WTC11 (cell line): ENCODE measurements around the gene TIMM10. TPM values are rescaled to one million over a fixed set of nuclear protein-coding genes. Genes with fewer than 3 reads are reported as not detected.
A peak's percentile ranks its signal among the peaks of the same experiment; 100 is the strongest.

Source experiments
- ATAC-seq: fragments of 200-7000 bp; cut with Tn5 transposase; 2 replicates; pipeline ENCODE4 v1.10.0; 2021; ENCODE audit warnings: mild to moderate bottlenecking, moderate library complexity
- CTCF ChIA-PET: fragments of 300-600 bp; sonication (Branson Sonifier 250); formaldehyde crosslinking; loops from one replicate; lab custom pipeline; 2021; ENCODE audit warnings: antibody characterized with exemption; lab: Charles Lee
- POLR2A ChIA-PET: fragments of 350-600 bp; sonication (Branson Sonifier 250); formaldehyde crosslinking; loops from one replicate; lab custom pipeline; 2021; ENCODE audit warnings: antibody characterized with exemption; lab: Charles Lee
- DNase-seq: peaks from one replicate; pipeline ENCODE4 v3.0.0; 2021; ENCODE audit warnings: low spot score
- H3K27ac Mint-ChIP-seq: 2 replicates; pipeline ENCODE4 v1.8.0; 2021; ENCODE audit warnings: mixed read lengths
- H3K27me3 Mint-ChIP-seq: 2 replicates; pipeline ENCODE4 v1.8.0; 2021; ENCODE audit warnings: low read depth, mild to moderate bottlenecking, moderate library complexity, mixed read lengths
- H3K36me3 Mint-ChIP-seq: 2 replicates; pipeline ENCODE4 v1.8.0; 2021; ENCODE audit warnings: mixed read lengths
- H3K4me1 Mint-ChIP-seq: 2 replicates; pipeline ENCODE4 v1.8.0; 2022; ENCODE audit warnings: mixed read lengths
- H3K4me3 Mint-ChIP-seq: 2 replicates; pipeline ENCODE4 v1.8.0; 2021; ENCODE audit warnings: mild to moderate bottlenecking, moderate library complexity, mixed read lengths
- H3K9me3 Mint-ChIP-seq: 2 replicates; pipeline ENCODE4 v1.8.0; 2021; ENCODE audit warnings: mixed read lengths
- CREB1 ChIP-seq: sonication (generic); formaldehyde crosslinking; IDR thresholded peaks from 2 replicates; pipeline ENCODE4 v1.8.0; 2023; ENCODE audit warnings: mild to moderate bottlenecking, missing genetic modification reagents
- CREM ChIP-seq: sonication (generic); formaldehyde crosslinking; IDR thresholded peaks from 2 replicates; pipeline ENCODE4 v1.8.1; 2022; ENCODE audit warnings: mild to moderate bottlenecking, missing genetic modification reagents, moderate library complexity
- GRHL2 ChIP-seq: fragments of 250-450 bp; sonication (Bioruptor Pico); IDR thresholded peaks from 2 replicates; pipeline ENCODE4 v1.8.0; 2022; ENCODE audit warnings: mild to moderate bottlenecking, moderate library complexity; ENCODE audit not compliant: insufficient replicate concordance, severe bottlenecking
- KAT7 ChIP-seq: sonication (generic); formaldehyde crosslinking; IDR thresholded peaks from 2 replicates; pipeline ENCODE4 v1.8.1; 2023; ENCODE audit warnings: missing genetic modification reagents, mild to moderate bottlenecking, borderline replicate concordance
- MYBL2 ChIP-seq: sonication (generic); formaldehyde crosslinking; IDR thresholded peaks from 2 replicates; pipeline ENCODE4 v1.8.1; 2023; ENCODE audit warnings: mild to moderate bottlenecking, moderate library complexity, missing genetic modification reagents
- PRRX2 ChIP-seq: fragments of 250-450 bp; sonication (Bioruptor Pico); IDR thresholded peaks from 2 replicates; pipeline ENCODE4 v1.8.0; 2021; ENCODE audit warnings: mild to moderate bottlenecking
- RELA ChIP-seq: sonication (generic); formaldehyde crosslinking; IDR thresholded peaks from 2 replicates; pipeline ENCODE4 v1.8.1; 2022; ENCODE audit warnings: missing genetic modification reagents, mild to moderate bottlenecking, borderline replicate concordance
- SMAD4 ChIP-seq: sonication (generic); formaldehyde crosslinking; IDR thresholded peaks from 2 replicates; pipeline ENCODE4 v1.8.0; 2022; ENCODE audit warnings: mild to moderate bottlenecking, missing genetic modification reagents
- ZNF121 ChIP-seq: sonication (generic); formaldehyde crosslinking; IDR thresholded peaks from 2 replicates; pipeline ENCODE4 v1.8.0; 2023; ENCODE audit warnings: missing genetic modification reagents
- ZNF317 ChIP-seq: sonication (generic); formaldehyde crosslinking; IDR thresholded peaks from 2 replicates; pipeline ENCODE4 v1.8.1; 2023; ENCODE audit warnings: low read depth, mild to moderate bottlenecking, moderate library complexity, missing genetic modification reagents, borderline replicate concordance
- ZNF396 ChIP-seq: fragments of 250-450 bp; sonication (Bioruptor Pico); IDR thresholded peaks from 2 replicates; pipeline ENCODE4 v1.8.0; 2021; ENCODE audit warnings: mild to moderate bottlenecking, moderate library complexity, borderline replicate concordance
- total RNA-seq: library from RNA; stranded (reverse); gene quantifications from 3 replicates; pipeline ENCODE4 v1.2.3, GENCODE V29; 2021
- TF ChIP-seq, protein P1 (sequence below): fragments of 200-600 bp; IDR thresholded peaks from 2 replicates; pipeline ENCODE4 v1.8.0; 2022; ENCODE audit warnings: antibody characterized with exemption
- TF ChIP-seq, protein P2 (sequence below): fragments of 250-450 bp; sonication (Bioruptor Pico); IDR thresholded peaks from 2 replicates; pipeline ENCODE4 v2.1.2; 2022; ENCODE audit warnings: mild to moderate bottlenecking, moderate library complexity
- TF ChIP-seq, protein P3 (sequence below): sonication (generic); formaldehyde crosslinking; IDR thresholded peaks from 2 replicates; pipeline ENCODE4 v1.8.1; 2022; ENCODE audit warnings: low read depth, mild to moderate bottlenecking, moderate library complexity, missing genetic modification reagents, borderline replicate concordance
- TF ChIP-seq, protein P4 (sequence below): sonication (generic); formaldehyde crosslinking; IDR thresholded peaks from 2 replicates; pipeline ENCODE4 v1.8.0; 2022; ENCODE audit warnings: mild to moderate bottlenecking, missing genetic modification reagents
- TF ChIP-seq, protein P5 (sequence below): sonication (generic); formaldehyde crosslinking; IDR thresholded peaks from 2 replicates; pipeline ENCODE4 v1.8.1; 2022; ENCODE audit warnings: mild to moderate bottlenecking, moderate library complexity, missing genetic modification reagents
- TF ChIP-seq, protein P6 (sequence below): sonication (generic); formaldehyde crosslinking; IDR thresholded peaks from 2 replicates; pipeline ENCODE4 v1.8.1; 2023; ENCODE audit warnings: mild to moderate bottlenecking, missing genetic modification reagents, borderline replicate concordance

Gene TIMM10
- total RNA-seq, 1 experiment from 2014 or later, result 92.8 TPM

DNA sequence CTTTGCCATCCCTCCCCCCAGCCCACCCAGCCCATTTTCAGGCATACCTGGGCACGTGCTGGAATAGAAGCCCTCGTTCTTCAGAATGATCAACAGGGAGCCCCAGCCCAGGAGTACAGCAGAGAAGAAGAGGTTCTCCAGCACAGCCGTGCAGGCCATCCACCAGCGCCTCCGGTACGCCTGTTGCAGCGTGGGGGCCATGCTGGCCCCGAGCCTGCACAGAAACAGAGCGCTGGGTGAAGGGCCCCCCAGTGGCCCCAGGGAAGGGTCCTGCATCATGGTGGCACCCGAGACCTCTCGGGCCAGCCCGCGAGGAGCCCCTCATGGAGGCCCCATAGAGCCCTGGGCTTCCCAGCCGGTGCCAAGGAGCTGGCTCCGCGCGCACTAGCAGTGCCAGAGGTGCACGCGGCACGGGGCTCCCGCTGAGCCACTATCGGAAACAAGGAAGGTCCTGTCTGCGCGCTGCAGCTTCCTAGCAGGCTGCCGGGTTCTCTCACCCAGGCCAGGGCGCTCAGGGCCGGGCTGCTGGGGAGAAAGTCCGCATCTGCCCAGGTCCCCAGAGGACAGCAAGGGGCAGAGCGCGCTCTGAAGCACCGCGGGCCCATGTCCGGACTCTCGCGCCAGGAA is 16.5 kb downstream of the TIMM10 start (continued):
- TF ChIP-seq, protein P1, sequence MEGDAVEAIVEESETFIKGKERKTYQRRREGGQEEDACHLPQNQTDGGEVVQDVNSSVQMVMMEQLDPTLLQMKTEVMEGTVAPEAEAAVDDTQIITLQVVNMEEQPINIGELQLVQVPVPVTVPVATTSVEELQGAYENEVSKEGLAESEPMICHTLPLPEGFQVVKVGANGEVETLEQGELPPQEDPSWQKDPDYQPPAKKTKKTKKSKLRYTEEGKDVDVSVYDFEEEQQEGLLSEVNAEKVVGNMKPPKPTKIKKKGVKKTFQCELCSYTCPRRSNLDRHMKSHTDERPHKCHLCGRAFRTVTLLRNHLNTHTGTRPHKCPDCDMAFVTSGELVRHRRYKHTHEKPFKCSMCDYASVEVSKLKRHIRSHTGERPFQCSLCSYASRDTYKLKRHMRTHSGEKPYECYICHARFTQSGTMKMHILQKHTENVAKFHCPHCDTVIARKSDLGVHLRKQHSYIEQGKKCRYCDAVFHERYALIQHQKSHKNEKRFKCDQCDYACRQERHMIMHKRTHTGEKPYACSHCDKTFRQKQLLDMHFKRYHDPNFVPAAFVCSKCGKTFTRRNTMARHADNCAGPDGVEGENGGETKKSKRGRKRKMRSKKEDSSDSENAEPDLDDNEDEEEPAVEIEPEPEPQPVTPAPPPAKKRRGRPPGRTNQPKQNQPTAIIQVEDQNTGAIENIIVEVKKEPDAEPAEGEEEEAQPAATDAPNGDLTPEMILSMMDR, result no peak
- TF ChIP-seq PRRX2 (CRISPR knock-in tag) (no peak), RELA (CRISPR knock-in tag) (peak; percentile 58; the same call in 1 of the 2 replicates), MYBL2 (CRISPR knock-in tag) (no peak), ZNF396 (no peak), ZNF317 (CRISPR knock-in tag) (no peak; the same call in 1 of the 2 replicates)
- TF ChIP-seq, protein P2, sequence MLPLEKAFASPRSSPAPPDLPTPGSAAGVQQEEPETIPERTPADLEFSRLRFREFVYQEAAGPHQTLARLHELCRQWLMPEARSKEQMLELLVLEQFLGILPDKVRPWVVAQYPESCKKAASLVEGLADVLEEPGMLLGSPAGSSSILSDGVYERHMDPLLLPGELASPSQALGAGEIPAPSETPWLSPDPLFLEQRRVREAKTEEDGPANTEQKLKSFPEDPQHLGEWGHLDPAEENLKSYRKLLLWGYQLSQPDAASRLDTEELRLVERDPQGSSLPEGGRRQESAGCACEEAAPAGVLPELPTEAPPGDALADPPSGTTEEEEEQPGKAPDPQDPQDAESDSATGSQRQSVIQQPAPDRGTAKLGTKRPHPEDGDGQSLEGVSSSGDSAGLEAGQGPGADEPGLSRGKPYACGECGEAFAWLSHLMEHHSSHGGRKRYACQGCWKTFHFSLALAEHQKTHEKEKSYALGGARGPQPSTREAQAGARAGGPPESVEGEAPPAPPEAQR (CRISPR knock-in tag), result no peak
- TF ChIP-seq, all 79 proteins: peak for 7

DNA sequence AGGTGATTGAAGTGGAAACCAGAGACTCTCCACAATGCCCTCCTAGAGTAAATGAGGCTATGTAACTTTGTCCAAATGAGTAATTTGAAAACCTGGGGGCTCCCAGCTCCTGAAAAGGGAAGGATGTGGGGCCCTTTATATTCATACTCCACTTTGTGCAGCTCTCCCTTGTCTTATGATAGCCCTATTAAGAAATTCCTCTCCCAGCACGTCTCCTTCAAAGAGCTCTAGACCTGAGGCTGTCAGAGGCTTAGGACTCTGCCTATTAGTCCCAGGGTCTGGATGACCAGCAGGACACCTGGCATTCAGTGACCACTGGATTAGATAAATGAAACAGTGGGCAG is 17.1 kb downstream of the TIMM10 start:
- no peak overlapping the region for H3K27ac Mint-ChIP-seq
- DNase-seq, result no peak
- ChIA-PET CTCF (interaction anchor here (0.6 to 6.9 kb wide), 13 partner anchors 13 to 163 kb away, joined by 3 to 147 read pairs (median 4); partner anchors contain the start of genes RTN4RL2 and UBE2L6), POLR2A (interaction anchor here (0.8 to 3.9 kb wide), 4 partner anchors 13 to 34 kb away, joined by 3 to 37 read pairs (median 8); no protein-coding TSS in a partner anchor)
- H3K27me3 Mint-ChIP-seq, result peaks cover 22% of the 10 kb centered on the region
- no peaks in the 10 kb centered on the region for H3K36me3 Mint-ChIP-seq
- no peaks in the 10 kb centered on the region for H3K9me3 Mint-ChIP-seq
- H3K4me3 Mint-ChIP-seq, result peak overlapping the region; percentile 93
- peaks cover 20% of the 10 kb centered on the region for H3K4me1 Mint-ChIP-seq
- ATAC-seq, result no peak
- no peak for TF ChIP-seq CREB1 (CRISPR knock-in tag)
- TF ChIP-seq KAT7 (CRISPR knock-in tag), result no peak
- TF ChIP-seq, protein P3, sequence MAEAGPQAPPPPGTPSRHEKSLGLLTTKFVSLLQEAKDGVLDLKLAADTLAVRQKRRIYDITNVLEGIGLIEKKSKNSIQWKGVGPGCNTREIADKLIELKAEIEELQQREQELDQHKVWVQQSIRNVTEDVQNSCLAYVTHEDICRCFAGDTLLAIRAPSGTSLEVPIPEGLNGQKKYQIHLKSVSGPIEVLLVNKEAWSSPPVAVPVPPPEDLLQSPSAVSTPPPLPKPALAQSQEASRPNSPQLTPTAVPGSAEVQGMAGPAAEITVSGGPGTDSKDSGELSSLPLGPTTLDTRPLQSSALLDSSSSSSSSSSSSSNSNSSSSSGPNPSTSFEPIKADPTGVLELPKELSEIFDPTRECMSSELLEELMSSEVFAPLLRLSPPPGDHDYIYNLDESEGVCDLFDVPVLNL (CRISPR knock-in tag), result no peak
- TF ChIP-seq GRHL2, result no peak

DNA sequence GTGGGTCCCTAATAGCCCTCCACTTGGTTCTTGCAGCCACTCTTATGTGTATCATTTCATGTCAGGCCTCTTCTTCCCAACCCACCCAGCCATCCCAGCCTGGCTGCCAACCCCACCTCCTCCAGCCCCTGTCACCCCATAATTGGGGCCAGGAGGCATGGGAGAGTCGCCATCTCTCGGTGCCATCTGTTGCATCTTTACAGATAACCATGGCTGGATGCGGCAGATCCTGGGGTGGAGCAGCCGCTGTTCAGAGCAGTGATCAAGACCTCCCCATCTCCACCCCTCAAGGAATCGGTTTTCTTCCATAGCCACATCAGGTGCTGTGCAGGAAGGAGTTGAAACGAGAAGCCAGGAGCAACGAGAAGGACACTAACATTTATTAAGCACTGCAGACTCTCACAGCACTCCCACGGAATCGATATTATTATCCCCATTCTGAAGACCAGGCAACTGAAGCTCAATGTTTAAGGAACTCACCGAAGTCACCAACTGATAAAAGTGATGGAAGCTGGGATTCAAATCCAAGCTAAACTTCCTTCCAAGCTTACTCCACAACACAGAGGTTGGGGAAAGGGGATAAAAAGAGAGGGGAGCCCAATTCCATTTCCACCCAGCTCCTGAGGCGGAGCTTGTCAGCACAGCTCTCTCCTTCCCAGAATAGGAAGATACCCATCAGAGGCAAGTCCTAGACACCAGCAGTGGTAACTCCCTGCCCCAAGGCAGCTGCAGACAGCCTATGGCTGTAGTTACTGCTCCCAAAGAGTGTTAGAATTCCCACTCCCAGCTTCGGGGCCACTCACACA is 17.7 kb downstream of the TIMM10 start:
- no peak for ATAC-seq
- POLR2A ChIA-PET, result interaction anchor here (0.6 to 3.9 kb wide), 2 partner anchors 15 to 19 kb away, joined by 3 to 37 read pairs; no protein-coding TSS in a partner anchor
- CTCF ChIA-PET, result interaction anchor here (0.9 to 6.9 kb wide), 9 partner anchors 12 to 162 kb away, joined by 3 to 147 read pairs (median 5); partner anchors contain the start of gene RTN4RL2
- H3K4me3 Mint-ChIP-seq, result peak overlapping the region; percentile 21
- H3K4me1 Mint-ChIP-seq, result peaks cover 20% of the 10 kb centered on the region
- H3K36me3 Mint-ChIP-seq, result no peaks in the 10 kb centered on the region
- H3K27me3 Mint-ChIP-seq, result peaks cover 17% of the 10 kb centered on the region
- DNase-seq, result no peak
- no peaks in the 10 kb centered on the region for H3K9me3 Mint-ChIP-seq
- H3K27ac Mint-ChIP-seq, result no peak overlapping the region
- TF ChIP-seq SMAD4 (CRISPR knock-in tag), result no peak
- TF ChIP-seq, protein P4, sequence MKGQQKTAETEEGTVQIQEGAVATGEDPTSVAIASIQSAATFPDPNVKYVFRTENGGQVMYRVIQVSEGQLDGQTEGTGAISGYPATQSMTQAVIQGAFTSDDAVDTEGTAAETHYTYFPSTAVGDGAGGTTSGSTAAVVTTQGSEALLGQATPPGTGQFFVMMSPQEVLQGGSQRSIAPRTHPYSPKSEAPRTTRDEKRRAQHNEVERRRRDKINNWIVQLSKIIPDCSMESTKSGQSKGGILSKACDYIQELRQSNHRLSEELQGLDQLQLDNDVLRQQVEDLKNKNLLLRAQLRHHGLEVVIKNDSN (CRISPR knock-in tag), result no peak
- TF ChIP-seq, protein P5, sequence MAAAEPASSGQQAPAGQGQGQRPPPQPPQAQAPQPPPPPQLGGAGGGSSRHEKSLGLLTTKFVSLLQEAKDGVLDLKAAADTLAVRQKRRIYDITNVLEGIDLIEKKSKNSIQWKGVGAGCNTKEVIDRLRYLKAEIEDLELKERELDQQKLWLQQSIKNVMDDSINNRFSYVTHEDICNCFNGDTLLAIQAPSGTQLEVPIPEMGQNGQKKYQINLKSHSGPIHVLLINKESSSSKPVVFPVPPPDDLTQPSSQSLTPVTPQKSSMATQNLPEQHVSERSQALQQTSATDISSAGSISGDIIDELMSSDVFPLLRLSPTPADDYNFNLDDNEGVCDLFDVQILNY (CRISPR knock-in tag), result no peak
- TF ChIP-seq CREM, result no peak
- no peak for TF ChIP-seq ZNF121 (CRISPR knock-in tag)
- TF ChIP-seq, protein P6, sequence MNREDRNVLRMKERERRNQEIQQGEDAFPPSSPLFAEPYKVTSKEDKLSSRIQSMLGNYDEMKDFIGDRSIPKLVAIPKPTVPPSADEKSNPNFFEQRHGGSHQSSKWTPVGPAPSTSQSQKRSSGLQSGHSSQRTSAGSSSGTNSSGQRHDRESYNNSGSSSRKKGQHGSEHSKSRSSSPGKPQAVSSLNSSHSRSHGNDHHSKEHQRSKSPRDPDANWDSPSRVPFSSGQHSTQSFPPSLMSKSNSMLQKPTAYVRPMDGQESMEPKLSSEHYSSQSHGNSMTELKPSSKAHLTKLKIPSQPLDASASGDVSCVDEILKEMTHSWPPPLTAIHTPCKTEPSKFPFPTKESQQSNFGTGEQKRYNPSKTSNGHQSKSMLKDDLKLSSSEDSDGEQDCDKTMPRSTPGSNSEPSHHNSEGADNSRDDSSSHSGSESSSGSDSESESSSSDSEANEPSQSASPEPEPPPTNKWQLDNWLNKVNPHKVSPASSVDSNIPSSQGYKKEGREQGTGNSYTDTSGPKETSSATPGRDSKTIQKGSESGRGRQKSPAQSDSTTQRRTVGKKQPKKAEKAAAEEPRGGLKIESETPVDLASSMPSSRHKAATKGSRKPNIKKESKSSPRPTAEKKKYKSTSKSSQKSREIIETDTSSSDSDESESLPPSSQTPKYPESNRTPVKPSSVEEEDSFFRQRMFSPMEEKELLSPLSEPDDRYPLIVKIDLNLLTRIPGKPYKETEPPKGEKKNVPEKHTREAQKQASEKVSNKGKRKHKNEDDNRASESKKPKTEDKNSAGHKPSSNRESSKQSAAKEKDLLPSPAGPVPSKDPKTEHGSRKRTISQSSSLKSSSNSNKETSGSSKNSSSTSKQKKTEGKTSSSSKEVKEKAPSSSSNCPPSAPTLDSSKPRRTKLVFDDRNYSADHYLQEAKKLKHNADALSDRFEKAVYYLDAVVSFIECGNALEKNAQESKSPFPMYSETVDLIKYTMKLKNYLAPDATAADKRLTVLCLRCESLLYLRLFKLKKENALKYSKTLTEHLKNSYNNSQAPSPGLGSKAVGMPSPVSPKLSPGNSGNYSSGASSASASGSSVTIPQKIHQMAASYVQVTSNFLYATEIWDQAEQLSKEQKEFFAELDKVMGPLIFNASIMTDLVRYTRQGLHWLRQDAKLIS (CRISPR knock-in tag), result no peak
